ENCODE data around the gene IPO13. TPM values are rescaled to one million over a fixed set of nuclear protein-coding genes. Genes with fewer than 3 reads are reported as not detected.
A peak's percentile ranks its signal among the peaks of the same experiment; 100 is the strongest.

Gene IPO13
- total RNA-seq, 4 donors from 2014 or later: 22.7 to 64.9 (median 36.5) TPM

- Histone ChIP-seq H3K27ac (peak overlapping the region; percentile 72 to 85 (median 82)), H3K36me3 (peaks cover 0 to 5% (median 0%) of the 10 kb centered on the region in 4 donors), H3K27me3 (no peaks in the 10 kb centered on the region), H3K4me1 (peaks cover 32 to 52% (median 50%) of the 10 kb centered on the region in 4 donors), H3K4me3 (peak overlapping the region; percentile 73 to 83 (median 78)), H3K9me3 (no peaks in the 10 kb centered on the region)
- TF ChIP-seq POLR2A (IDR thresholded peaks at IDR 0.05) (peak; percentile 13), CTCF (IDR thresholded peaks at IDR 0.05) (no peak), POLR2AphosphoS5 (IDR thresholded peaks at IDR 0.05) (peak in 1 of 3 donors; percentile 9)
- DNase-seq: peak; percentile 72
- 4% methylated on average over 29 of the region's 45 CpGs; no CpG with 5 or more reads in 1 of the 2 donors for WGBS, 2 donors (ENCODE audit: low coverage in 1 of 2)
- in situ Hi-C loops (cut with MboI; ENCODE audit: low pct_ligation_motif_present in 1 of 4, low pct_unique_long_range_greater_than_20kb in 1 of 4, low sequenced_read_pairs in 3 of 4): no loop called here
- intact Hi-C loops (cut with DNase I; ENCODE audit: low total_unique reads): no loop called here
These were observed 32.9 kb downstream of the IPO13 start for GRCh38 chr1:43979528-43980254.

- no peak for DNase-seq
- in situ Hi-C loops (cut with MboI; ENCODE audit: low pct_ligation_motif_present in 1 of 4, low pct_unique_long_range_greater_than_20kb in 1 of 4, low sequenced_read_pairs in 3 of 4) (no loop called here), intact Hi-C loops (cut with DNase I; ENCODE audit: low total_unique reads) (no loop called here)
- Histone ChIP-seq H3K27me3 (no peaks in the 10 kb centered on the region), H3K36me3 (peaks cover 0 to 5% (median 0%) of the 10 kb centered on the region in 4 donors), H3K4me1 (peaks cover 32 to 50% (median 49%) of the 10 kb centered on the region in 4 donors), H3K9me3 (no peaks in the 10 kb centered on the region), H3K27ac (peak overlapping the region; percentile 72 to 85 (median 82)), H3K4me3 (peak overlapping the region in 2 of 4 donors; percentile 74 to 81)
- WGBS, 2 donors (ENCODE audit: low coverage in 1 of 2): 56% methylated on average over 13 of the region's 13 CpGs; no CpG with 5 or more reads in 1 of the 2 donors
- TF ChIP-seq CTCF (IDR thresholded peaks at IDR 0.05): no peak
- no peak for TF ChIP-seq EP300 (IDR thresholded peaks at IDR 0.05; ENCODE audit: low read depth)
- no peak for TF ChIP-seq POLR2A (IDR thresholded peaks at IDR 0.05)
- TF ChIP-seq POLR2AphosphoS5 (IDR thresholded peaks at IDR 0.05): no peak
These were observed 33.7 kb downstream of the IPO13 start for GRCh38 chr1:43980255-43981134.

DNA sequence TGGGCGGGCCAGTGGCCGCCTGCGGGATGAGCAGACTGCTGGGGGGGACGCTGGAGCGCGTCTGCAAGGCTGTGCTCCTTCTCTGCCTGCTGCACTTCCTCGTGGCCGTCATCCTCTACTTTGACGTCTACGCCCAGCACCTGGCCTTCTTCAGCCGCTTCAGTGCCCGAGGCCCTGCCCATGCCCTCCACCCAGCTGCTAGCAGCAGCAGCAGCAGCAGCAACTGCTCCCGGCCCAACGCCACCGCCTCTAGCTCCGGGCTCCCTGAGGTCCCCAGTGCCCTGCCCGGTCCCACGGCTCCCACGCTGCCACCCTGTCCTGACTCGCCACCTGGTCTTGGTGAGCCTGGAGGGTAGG, 34.4 kb downstream of the IPO13 start:
- intact Hi-C loops (cut with DNase I; ENCODE audit: low total_unique reads) (no loop called here), in situ Hi-C loops (cut with MboI; ENCODE audit: low pct_ligation_motif_present in 1 of 4, low pct_unique_long_range_greater_than_20kb in 1 of 4, low sequenced_read_pairs in 3 of 4) (no loop called here)
- Histone ChIP-seq H3K9me3 (no peaks in the 10 kb centered on the region), H3K4me1 (peaks cover 27 to 47% (median 43%) of the 10 kb centered on the region in 4 donors), H3K27ac (peak overlapping the region; percentile 72 to 85 (median 82)), H3K27me3 (no peaks in the 10 kb centered on the region), H3K36me3 (peaks cover 0 to 5% (median 0%) of the 10 kb centered on the region in 4 donors), H3K4me3 (no peak overlapping the region)
- TF ChIP-seq POLR2AphosphoS5 (IDR thresholded peaks at IDR 0.05) (peak; percentile 48 to 66 (median 59)), EP300 (IDR thresholded peaks at IDR 0.05; ENCODE audit: low read depth) (no peak), POLR2A (IDR thresholded peaks at IDR 0.05) (peak; percentile 59), CTCF (IDR thresholded peaks at IDR 0.05) (no peak)
- DNase-seq: peak; percentile 79
- 65% methylated on average over 20 of the region's 20 CpGs; no CpG with 5 or more reads in 1 of the 2 donors for WGBS, 2 donors (ENCODE audit: low coverage in 1 of 2)

- H3K27me3 ChIP-seq: no peaks in the 10 kb centered on the region
- H3K4me1 ChIP-seq: peaks cover 22 to 42% (median 39%) of the 10 kb centered on the region in 4 donors
- H3K36me3 ChIP-seq: peaks cover 0 to 5% (median 0%) of the 10 kb centered on the region in 4 donors
- intact Hi-C loops (cut with DNase I; ENCODE audit: low total_unique reads): no loop called here
- DNase-seq: no peak
- 89% methylated on average over 20 of the region's 20 CpGs; no CpG with 5 or more reads in 1 of the 2 donors for WGBS, 2 donors (ENCODE audit: low coverage in 1 of 2)
- in situ Hi-C loops (cut with MboI; ENCODE audit: low pct_ligation_motif_present in 1 of 4, low pct_unique_long_range_greater_than_20kb in 1 of 4, low sequenced_read_pairs in 3 of 4): no loop called here
- H3K4me3 ChIP-seq: no peak overlapping the region
- H3K27ac ChIP-seq: peak overlapping the region in 2 of 4 donors; percentile 72 to 83
- TF ChIP-seq POLR2A (IDR thresholded peaks at IDR 0.05): no peak
- TF ChIP-seq POLR2AphosphoS5 (IDR thresholded peaks at IDR 0.05): no peak
- TF ChIP-seq EP300 (IDR thresholded peaks at IDR 0.05; ENCODE audit: low read depth): no peak
- TF ChIP-seq CTCF (IDR thresholded peaks at IDR 0.05): no peak
- no peaks in the 10 kb centered on the region for H3K9me3 ChIP-seq
These were observed 34.9 kb downstream of the IPO13 start for GRCh38 chr1:43981636-43982035.

All from transverse colon (tissue), 4 donors.